ENCODE data around the gene HIVEP3. TPM values are rescaled to one million over a fixed set of nuclear protein-coding genes. Genes with fewer than 3 reads are reported as not detected.

HIVEP3 gene
- total RNA-seq, 2 experiments from 2014 or later: 19.4 to 21.3 TPM

DNA sequence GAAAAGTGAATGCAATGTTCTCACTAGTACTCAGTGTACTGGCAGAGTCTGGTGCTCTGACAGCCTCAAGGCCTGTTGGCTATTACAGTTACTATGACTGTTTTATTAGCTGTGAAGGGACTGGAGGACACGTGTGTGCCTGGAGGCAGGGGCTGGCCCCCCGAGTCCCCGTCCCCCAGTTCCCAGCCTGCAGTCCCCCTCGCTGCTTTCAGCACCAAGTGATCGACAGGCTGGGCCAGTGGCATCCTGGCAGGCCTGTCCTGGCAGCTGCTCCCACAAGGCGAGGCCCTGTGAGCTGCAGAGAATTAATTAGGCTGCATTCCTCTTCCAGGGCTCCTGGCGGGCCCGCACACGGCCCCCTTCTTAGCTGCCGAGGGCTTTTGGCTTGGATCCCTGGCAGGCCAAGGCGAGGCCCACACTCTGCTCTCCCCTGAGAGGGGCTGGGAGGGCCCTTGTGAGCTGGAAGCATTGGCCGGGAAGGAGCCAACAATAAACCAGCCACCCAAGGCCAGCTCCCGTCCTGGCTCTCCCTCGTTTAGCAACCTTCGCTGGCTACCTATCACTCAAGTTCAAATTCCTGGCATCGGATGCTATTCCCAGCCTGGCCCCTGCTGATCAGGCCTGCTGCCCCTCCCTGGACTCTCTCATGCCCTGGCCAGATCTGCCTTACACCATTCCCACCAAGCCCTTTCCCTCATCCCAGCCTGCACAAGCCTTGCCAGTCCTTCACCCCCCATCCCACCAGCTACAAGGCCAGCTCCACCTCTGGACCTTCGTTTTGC is 444.0 kb downstream of the HIVEP3 start:
- H3K36me3 Mint-ChIP-seq: no peaks in the 10 kb centered on the region
- H3K27me3 Mint-ChIP-seq: no peaks in the 10 kb centered on the region
- no peaks in the 10 kb centered on the region for H3K9me3 Mint-ChIP-seq
- no peaks in the 10 kb centered on the region for H3K4me1 Mint-ChIP-seq
- DNase-seq: no peak
- no peak overlapping the region for H3K27ac Mint-ChIP-seq
- no peak overlapping the region for H3K4me3 Mint-ChIP-seq

DNA sequence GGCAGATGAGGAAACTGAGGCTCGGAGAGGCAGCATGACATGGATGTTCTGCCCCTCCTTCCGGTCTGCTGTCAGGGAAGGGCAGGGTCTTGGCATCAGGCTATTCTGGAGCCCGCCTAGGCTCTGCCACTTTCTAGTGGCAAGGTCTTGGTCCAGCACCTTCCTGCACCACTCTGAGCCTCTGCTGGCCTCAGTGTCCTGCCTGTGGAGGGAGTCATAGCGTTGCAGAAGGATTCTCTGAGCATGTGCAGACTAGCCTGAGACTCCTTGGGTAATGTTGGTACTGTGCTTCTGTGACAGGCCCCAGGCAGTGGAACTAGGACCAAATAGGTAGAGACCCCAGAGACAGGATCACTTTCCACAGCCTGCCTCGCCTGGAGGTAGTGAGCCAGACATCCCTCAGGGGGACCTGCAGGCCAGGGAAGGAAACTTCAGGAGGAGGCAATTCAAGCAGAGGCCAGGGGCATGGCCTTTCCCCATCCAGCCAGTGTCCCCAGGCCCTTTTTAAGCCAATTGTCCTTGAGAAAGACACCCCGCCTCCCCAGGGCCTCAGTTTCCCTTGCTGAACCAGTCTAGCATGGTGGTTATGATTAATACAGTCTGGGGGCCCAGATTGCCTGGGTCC is 444.9 kb downstream of the HIVEP3 start:
- no peaks in the 10 kb centered on the region for H3K27me3 Mint-ChIP-seq
- no peak for DNase-seq
- H3K9me3 Mint-ChIP-seq: no peaks in the 10 kb centered on the region
- no peak overlapping the region for H3K27ac Mint-ChIP-seq
- H3K36me3 Mint-ChIP-seq: no peaks in the 10 kb centered on the region
- H3K4me1 Mint-ChIP-seq: no peaks in the 10 kb centered on the region
- H3K4me3 Mint-ChIP-seq: no peak overlapping the region

DNA sequence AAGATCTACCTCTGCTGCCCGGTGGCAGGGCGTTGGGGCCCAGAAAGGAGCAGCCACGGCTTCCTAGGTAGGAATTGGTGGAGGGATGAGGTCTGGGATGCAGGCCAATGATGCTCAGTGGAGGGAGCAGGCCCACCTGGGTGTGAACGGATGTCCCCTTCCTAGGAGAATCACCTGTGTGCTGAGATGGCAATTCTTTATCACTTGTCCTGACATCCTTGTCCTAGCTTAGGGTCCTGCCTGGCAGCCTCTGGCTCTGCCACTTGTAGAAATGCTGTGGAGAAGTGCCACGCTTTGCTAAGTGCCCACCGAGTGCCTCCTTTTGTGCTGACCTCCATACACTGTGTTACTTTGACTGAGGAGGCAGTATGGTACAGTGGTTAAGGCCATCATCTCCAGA is 447.1 kb downstream of the HIVEP3 start:
- H3K4me1 Mint-ChIP-seq: no peaks in the 10 kb centered on the region
- H3K27ac Mint-ChIP-seq: no peak overlapping the region
- no peaks in the 10 kb centered on the region for H3K36me3 Mint-ChIP-seq
- no peak overlapping the region for H3K4me3 Mint-ChIP-seq
- no peaks in the 10 kb centered on the region for H3K9me3 Mint-ChIP-seq
- DNase-seq: no peak
- no peaks in the 10 kb centered on the region for H3K27me3 Mint-ChIP-seq

DNA sequence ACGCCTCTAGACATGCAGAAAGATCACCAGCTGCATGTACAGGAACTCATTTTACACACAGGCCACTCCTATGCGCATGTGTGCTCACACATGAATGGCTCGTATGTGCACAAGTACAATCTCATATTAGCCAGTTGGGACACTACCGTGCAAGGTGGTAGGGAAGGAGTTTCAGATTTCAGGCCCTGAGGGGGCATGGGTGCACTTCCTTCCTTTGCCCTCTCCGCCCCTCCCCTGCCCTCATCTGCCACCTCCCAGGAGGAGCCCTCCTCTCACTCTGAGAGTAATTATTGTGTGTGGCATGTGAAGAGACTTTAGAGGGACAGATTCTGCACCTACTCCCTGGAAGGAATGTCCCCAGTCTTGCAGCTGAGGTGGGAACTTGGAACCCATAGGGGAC is 449.0 kb downstream of the HIVEP3 start:
- Mint-ChIP-seq H3K9me3 (no peaks in the 10 kb centered on the region), H3K4me3 (no peak overlapping the region), H3K27me3 (no peaks in the 10 kb centered on the region), H3K36me3 (no peaks in the 10 kb centered on the region), H3K27ac (no peak overlapping the region), H3K4me1 (no peaks in the 10 kb centered on the region)
- DNase-seq: no peak

DNA sequence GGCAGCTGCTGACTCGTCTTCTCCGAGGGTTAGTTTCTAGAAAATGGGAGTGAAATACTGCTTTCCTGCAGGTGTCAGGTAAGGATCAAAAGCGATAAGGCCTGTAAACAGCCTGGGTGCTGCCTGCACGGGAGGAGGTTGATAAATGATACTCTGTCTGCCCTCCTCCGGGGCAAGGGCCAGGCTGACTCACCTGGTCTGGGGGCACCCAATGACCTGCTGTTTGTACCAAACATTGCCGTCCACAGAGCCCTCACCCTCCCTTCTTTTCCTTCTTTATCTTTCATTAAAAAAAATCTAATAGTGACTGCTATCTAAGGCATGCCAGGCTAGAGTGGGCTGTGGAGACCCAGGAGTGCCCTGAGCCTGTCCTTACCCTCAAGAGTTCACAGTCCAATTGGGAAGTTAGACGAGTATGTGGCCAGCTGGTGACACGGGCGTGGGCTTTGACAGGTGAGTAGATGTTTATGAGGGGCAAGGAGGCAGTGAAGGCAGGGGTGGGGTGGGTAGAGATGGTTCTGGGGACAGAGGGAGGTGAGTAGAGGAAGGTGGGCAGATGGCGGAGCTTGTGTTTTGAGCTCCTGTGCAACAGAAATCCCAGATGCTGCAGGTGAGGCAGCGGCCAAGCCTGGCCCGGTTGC is 450.5 kb downstream of the HIVEP3 start:
- Mint-ChIP-seq H3K9me3 (no peaks in the 10 kb centered on the region), H3K4me1 (no peaks in the 10 kb centered on the region), H3K27ac (no peak overlapping the region), H3K27me3 (no peaks in the 10 kb centered on the region), H3K4me3 (no peak overlapping the region), H3K36me3 (no peaks in the 10 kb centered on the region)
- DNase-seq: no peak

DNA sequence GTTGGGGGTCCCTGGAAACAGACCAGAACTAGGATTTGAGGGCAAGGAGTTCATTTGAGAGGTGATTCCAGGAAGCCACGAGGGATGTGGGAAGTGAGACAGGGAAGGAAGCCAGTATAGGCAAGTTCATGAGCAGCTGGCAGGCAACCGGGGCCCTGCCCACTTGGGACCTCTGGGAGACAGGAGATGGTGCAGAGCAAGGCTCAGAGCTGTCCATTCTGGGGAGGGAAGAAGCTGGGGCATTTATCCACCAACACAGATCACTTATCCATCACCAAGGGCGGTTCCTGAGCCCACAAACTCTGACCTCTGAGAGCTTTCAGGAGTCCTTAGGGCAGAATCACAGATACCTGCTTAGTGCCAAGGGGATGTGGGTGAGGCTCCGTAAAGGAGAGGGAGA is 451.0 kb downstream of the HIVEP3 start:
- Mint-ChIP-seq H3K27ac (no peak overlapping the region), H3K36me3 (no peaks in the 10 kb centered on the region), H3K27me3 (no peaks in the 10 kb centered on the region), H3K4me3 (no peak overlapping the region), H3K4me1 (no peaks in the 10 kb centered on the region), H3K9me3 (no peaks in the 10 kb centered on the region)
- DNase-seq: no peak

DNA sequence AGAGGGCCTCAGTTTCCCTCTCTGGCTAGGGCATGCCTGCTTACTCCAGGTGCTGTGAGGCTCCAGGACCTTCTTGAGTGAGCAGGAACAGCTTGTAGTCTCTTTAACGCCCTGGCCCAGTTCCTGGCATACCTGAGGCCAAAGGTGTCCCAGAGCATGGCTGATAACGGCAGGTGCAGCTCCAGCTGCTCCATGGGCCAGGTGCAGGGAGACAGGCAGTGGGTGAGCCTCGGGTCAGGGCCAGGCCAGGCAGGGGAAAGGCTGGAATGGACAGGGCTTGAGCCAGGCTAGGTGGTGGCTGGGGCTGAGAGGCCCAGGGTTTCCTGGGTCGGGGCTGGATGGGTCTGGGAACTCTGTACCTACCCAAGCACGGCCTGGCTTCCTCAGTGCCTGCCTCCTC is 452.6 kb downstream of the HIVEP3 start:
- Mint-ChIP-seq H3K4me1 (no peaks in the 10 kb centered on the region), H3K27ac (no peak overlapping the region), H3K9me3 (no peaks in the 10 kb centered on the region), H3K27me3 (no peaks in the 10 kb centered on the region), H3K36me3 (no peaks in the 10 kb centered on the region), H3K4me3 (no peak overlapping the region)
- no peak for DNase-seq

DNA sequence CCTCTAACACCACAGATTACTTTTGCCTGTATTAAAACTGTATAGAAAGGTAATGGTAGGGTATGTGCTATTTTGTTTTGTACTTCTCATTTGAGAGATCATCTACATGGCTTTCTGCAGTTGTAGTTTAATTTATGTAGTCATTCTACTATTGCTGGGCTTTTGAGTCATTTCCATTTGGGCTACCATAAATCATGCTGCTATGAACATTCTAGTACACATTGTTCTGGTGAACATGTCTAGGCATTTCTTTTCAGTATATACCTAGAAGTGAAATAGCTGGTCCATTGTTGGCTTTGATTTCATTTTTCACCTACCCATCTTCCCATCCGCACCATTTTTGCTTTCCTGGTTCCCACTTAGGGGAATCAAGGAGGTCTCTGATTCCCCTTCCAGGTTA is 453.0 kb downstream of the HIVEP3 start:
- Mint-ChIP-seq H3K27me3 (no peaks in the 10 kb centered on the region), H3K4me3 (no peak overlapping the region), H3K9me3 (no peaks in the 10 kb centered on the region), H3K27ac (no peak overlapping the region), H3K4me1 (no peaks in the 10 kb centered on the region), H3K36me3 (no peaks in the 10 kb centered on the region)
- no peak for DNase-seq

DNA sequence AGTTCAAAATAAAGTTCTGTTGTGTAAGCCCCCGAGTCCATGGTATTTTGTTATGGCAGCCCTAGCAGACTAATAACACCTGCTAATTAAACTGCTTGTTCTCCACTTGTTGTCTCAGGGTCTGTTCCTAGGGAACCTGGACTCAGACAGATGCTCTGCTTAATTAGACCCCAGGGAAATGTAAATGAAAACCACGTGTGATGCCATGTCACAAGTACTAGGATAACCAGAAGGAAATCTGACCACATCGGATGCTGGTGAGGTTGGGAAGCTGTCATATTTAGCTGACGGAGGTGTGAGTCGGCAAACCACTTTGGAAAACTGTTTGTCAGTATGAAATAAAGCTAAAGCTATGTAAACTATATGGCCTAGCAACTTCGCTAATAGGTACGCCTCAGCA is 453.8 kb downstream of the HIVEP3 start:
- Mint-ChIP-seq H3K36me3 (no peaks in the 10 kb centered on the region), H3K9me3 (no peaks in the 10 kb centered on the region), H3K4me1 (no peaks in the 10 kb centered on the region), H3K27me3 (no peaks in the 10 kb centered on the region), H3K27ac (no peak overlapping the region), H3K4me3 (no peak overlapping the region)
- no peak for DNase-seq

DNA sequence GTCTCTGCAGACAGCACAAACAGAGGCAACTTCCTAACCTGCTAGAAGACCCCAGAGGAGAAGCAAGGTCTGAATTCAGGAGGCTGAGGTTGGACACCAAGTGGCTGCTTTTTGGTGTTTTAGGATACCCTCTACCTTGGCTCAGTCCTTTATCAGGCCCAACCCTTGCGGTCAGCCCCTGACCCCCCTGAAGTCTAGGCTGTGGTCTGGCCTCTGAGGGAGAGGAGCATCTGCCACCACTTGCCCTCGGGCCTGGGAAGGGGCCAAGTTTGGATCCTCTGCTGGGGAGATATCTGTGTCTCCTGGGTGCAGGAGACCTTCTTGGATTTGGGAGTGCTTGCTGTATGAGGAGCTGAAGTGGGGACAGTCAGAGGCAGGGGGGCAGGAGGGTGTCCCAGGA is 455.2 kb downstream of the HIVEP3 start:
- Mint-ChIP-seq H3K9me3 (no peaks in the 10 kb centered on the region), H3K27me3 (no peaks in the 10 kb centered on the region), H3K27ac (no peak overlapping the region), H3K36me3 (no peaks in the 10 kb centered on the region), H3K4me1 (no peaks in the 10 kb centered on the region), H3K4me3 (no peak overlapping the region)
- DNase-seq: no peak

DNA sequence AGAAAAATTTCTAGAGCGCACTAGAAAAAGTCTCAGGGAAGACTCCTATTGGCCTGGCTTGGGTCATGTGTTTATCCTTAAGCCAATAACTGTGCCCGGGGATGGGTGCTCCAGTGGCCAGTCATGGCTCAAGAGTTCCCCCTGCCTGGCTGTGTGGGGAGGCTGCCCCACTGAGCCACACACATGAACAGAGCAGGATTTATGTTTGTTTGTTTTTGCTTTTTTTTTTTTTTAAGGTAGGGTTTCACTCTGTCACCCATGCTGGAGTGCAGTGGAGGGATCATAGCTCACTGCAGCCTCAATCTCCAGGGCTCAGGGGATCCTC is 456.1 kb downstream of the HIVEP3 start:
- DNase-seq: no peak
- H3K27me3 Mint-ChIP-seq: no peaks in the 10 kb centered on the region
- no peak overlapping the region for H3K27ac Mint-ChIP-seq
- H3K4me3 Mint-ChIP-seq: no peak overlapping the region
- no peaks in the 10 kb centered on the region for H3K36me3 Mint-ChIP-seq
- H3K4me1 Mint-ChIP-seq: no peaks in the 10 kb centered on the region
- H3K9me3 Mint-ChIP-seq: no peaks in the 10 kb centered on the region

DNA sequence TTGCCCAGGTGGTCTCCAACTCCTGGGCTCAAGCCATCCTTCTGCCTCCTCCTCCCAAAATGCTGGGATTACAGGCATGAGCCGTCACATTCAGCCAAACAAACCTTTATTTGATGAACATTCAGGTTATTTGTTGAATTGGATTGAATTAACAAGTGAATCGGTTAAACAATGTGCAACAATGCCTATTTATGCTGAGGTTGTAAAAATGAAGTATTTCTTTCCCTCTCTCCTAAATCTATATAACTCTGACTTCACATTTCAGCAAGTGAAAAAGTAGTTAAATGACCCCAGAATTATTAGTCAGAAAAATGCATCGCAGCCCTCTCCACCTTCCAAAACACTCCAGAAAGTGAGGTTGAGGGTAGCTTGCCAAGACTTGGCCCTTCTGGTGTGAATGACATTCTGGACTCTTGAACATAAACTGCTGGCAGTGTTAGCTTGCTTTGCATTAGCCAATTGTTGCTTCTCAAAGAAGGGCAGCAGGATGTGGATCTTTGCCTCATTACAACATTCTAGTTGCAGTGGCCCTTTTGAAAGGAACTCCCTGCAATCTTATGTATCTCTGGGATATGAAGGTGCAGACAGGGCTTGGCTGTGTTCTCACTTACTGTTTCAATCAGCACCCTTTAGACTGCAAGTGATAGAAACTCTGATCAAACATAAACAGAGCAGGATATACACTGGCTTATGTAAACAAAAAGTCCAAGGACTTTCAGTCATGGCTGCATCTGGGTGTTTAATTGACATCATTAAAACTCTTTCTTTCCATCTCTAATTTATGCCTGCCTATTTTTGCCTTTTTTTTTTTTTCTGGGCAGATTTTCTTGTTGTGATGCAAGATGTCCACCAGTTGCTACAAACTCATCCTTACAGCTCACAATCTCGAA is 456.7 kb downstream of the HIVEP3 start:
- DNase-seq: no peak
- no peaks in the 10 kb centered on the region for H3K36me3 Mint-ChIP-seq
- H3K4me1 Mint-ChIP-seq: no peaks in the 10 kb centered on the region
- H3K4me3 Mint-ChIP-seq: no peak overlapping the region
- no peaks in the 10 kb centered on the region for H3K27me3 Mint-ChIP-seq
- H3K9me3 Mint-ChIP-seq: no peaks in the 10 kb centered on the region
- no peak overlapping the region for H3K27ac Mint-ChIP-seq

DNA sequence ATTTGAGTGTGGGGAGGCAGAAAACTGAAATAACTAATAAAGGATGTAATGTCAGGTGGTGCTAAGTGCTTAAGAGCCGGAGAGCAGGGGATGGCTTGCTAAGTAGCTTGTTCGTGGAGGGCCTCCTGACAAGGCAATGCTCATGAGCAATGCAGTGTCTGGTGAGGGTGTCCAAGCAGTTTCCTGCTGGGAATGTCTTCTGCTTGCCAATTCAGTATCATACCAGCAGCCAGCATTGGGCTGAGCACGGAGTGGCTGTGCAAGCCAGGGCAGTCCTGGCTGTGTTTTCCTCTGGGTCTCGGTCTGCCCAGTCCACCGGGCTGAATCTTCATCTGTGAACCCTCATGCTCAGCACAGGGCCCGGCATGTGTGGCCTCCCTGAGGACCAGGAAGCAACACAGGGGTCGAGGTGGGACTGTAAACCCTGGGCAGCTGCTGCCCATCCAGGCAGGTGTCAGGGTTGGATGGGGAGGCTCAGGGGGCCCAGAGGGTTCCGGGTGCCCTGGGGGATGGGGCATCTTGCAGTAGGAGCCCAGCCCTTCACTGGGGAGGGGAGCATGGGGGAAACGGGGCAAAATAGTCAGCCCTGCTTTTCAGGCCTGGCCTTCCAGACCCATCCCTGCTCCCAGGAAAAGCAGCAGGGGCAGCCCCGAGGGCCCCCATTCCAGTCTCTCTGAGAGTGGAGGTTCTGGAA is 461.7 kb downstream of the HIVEP3 start:
- H3K27me3 Mint-ChIP-seq: no peaks in the 10 kb centered on the region
- no peak overlapping the region for H3K27ac Mint-ChIP-seq
- no peak for DNase-seq
- H3K9me3 Mint-ChIP-seq: no peaks in the 10 kb centered on the region
- H3K4me3 Mint-ChIP-seq: no peak overlapping the region
- H3K4me1 Mint-ChIP-seq: no peaks in the 10 kb centered on the region
- H3K36me3 Mint-ChIP-seq: no peaks in the 10 kb centered on the region
